Adrenal gland (tissue), 12 donors: ENCODE data around the gene FGF23. TPM values are rescaled to one million over a fixed set of nuclear protein-coding genes. Genes with fewer than 3 reads are reported as not detected.

Source experiments
- DNase-seq, 7 donors: peaks; one replicate each; pipeline ENCODE4 v3.0.0-alpha.2; 2019 to 2020
- H3K27ac ChIP-seq, 5 donors: fragments of 200-600 bp; sonication (generic) in 4 of 5; 1 replicate in 3 of 5; 2 replicates in 2 of 5; pipeline versions ENCODE4 v1.5.1 to v1.8.0; 2016 to 2020; ENCODE audit warnings: mild to moderate bottlenecking in 1 of 5
- H3K27me3 ChIP-seq: fragments of 200-600 bp; 2 replicates; pipeline ENCODE4 v1.8.0; 2021
- H3K36me3 ChIP-seq, 2 donors: fragments of 200-600 bp; replicated peaks in 1 of 2; 1 replicate in 1 of 2; 2 replicates in 1 of 2; pipeline versions ENCODE4 v1.5.1 to v1.8.0; 2018 to 2022
- H3K4me1 ChIP-seq, 2 donors: fragments of 200-600 bp; replicated peaks in 1 of 2; 1 replicate in 1 of 2; 2 replicates in 1 of 2; pipeline versions ENCODE4 v1.5.1 to v1.8.0; 2018 to 2021
- H3K4me3 ChIP-seq, 4 donors: fragments of 200-600 bp; sonication (generic) in 3 of 4; one replicate each; pipeline ENCODE4 v1.5.1; 2016 to 2018
- H3K9me3 ChIP-seq, 3 donors: fragments of 200-600 bp; sonication (generic) in 1 of 3; replicated peaks in 1 of 3; 1 replicate in 2 of 3; 2 replicates in 1 of 3; pipeline versions ENCODE4 v1.5.1 to v1.8.0; 2016 to 2021
- CTCF ChIP-seq, 6 experiments: fragments of 450-650 bp in 4 of 6; fragments of 200-600 bp in 2 of 6; sonication (generic) in 1 of 6; IDR thresholded peaks; 1 replicate in 5 of 6; 2 replicates in 1 of 6; pipeline versions ENCODE4 v1.5.1 to v1.8.0; 2016 to 2021; ENCODE audit warnings: antibody characterized with exemption in 6 of 6, mild to moderate bottlenecking in 2 of 6, moderate library complexity in 1 of 6
- POLR2A ChIP-seq, 2 donors: fragments of 450-650 bp; IDR thresholded peaks; one replicate each; pipeline ENCODE4 v1.6.1; 2017; ENCODE audit warnings: antibody characterized with exemption in 2 of 2, mild to moderate bottlenecking in 2 of 2, moderate library complexity in 1 of 2
- WGBS, 4 donors: extraction: QIAGEN DNeasy Blood & Tissue Kit in 2 of 4; methylation state at CpG; one replicate each; pipeline versions ENCODE4 v1.1.5 to v1.1.7; 2013 to 2017; 5-methylcytosine and 5-hydroxymethylcytosine counted together
- intact Hi-C, 2 donors: fragments of 100-400 bp; cut with DNase I; formaldehyde crosslinking; loops; one replicate each; pipeline versions ENCODE4 v1.14.1 to v1.15.0; 2022 to 2023
- polyA plus RNA-seq, 3 donors: library from polyadenylated mRNA; stranded (reverse); fragments of 200-250 nt in 2 of 3; fragments of 350-450 nt in 1 of 3; fragmentation: Illumina TruSeq in 1 of 3; extraction: RNeasy Lipid Tissue Mini Kit (QIAGEN cat#74804) in 1 of 3; gene quantifications; one replicate each; pipeline ENCODE4 v1.2.3, GENCODE V29; 2013 to 2014
- total RNA-seq, 9 donors: library from RNA; depleted of rRNA in 4 of 9; stranded (reverse); fragments of >200 nt in 4 of 9; fragments of 120-200 nt in 1 of 9; fragmentation: NEBNext Ultra II Directional in 1 of 9; extraction: Animal tissue kit (Norgen Biotek cat#: 25700) in 1 of 9; gene quantifications; one replicate each; pipeline versions ENCODE4 v1.1.0 to v1.2.4, GENCODE V29; 2013 to 2023
- donor health status: healthy with polysubstance abuse.
- donor health status: Bipolar disorder and iron deficiency.
- donor health status: DM: yes; HTN: yes; CAD: no.
- donor health status: DM: no; HTN: no; CAD: no.
- donor health status: DM: no; HTN: no; CAD: no.
- donor health status: DM: yes; HTN: yes; CAD: no.

The FGF23 gene
- total and polyA plus RNA-seq, 12 donors, result 0.13 to 0.58 TPM; not detected in 10

- H3K4me3 ChIP-seq, result no peak overlapping the region
- 57 to 69% (median 68%) methylated on average over 1 of the region's 1 CpG for WGBS, 4 donors
- H3K36me3 ChIP-seq, result no peaks in the 10 kb centered on the region
- H3K9me3 ChIP-seq, result no peaks in the 10 kb centered on the region
- no peak overlapping the region for H3K27ac ChIP-seq
- H3K27me3 ChIP-seq, result no peaks in the 10 kb centered on the region
- TF ChIP-seq POLR2A (IDR thresholded peaks at IDR 0.05), result no peak
- no peak for TF ChIP-seq CTCF (IDR thresholded peaks at IDR 0.05)
- intact Hi-C loops, result no loop called here
- H3K4me1 ChIP-seq, result no peaks in the 10 kb centered on the region
- DNase-seq, result no peak
Measured at GRCh38 chr12:4378772-4379171, 740 bp downstream of the FGF23 start.

- no peak overlapping the region for H3K27ac ChIP-seq
- TF ChIP-seq POLR2A (IDR thresholded peaks at IDR 0.05), result no peak
- TF ChIP-seq CTCF (IDR thresholded peaks at IDR 0.05), result no peak
- no peak overlapping the region for H3K4me3 ChIP-seq
- no peaks in the 10 kb centered on the region for H3K36me3 ChIP-seq
- no peaks in the 10 kb centered on the region for H3K27me3 ChIP-seq
- intact Hi-C loops, result no loop called here
- WGBS, 4 donors, result 54 to 69% (median 66%) methylated on average over 6 of the region's 6 CpGs
- no peaks in the 10 kb centered on the region for H3K9me3 ChIP-seq
- DNase-seq, result no peak
- H3K4me1 ChIP-seq, result no peaks in the 10 kb centered on the region
Measured at GRCh38 chr12:4375449-4375848, 4.1 kb downstream of the FGF23 start.

- DNase-seq, result no peak
- no peaks in the 10 kb centered on the region for H3K36me3 ChIP-seq
- intact Hi-C loops, result no loop called here
- no peak overlapping the region for H3K4me3 ChIP-seq
- no peak overlapping the region for H3K27ac ChIP-seq
- 77 to 92% (median 79%) methylated on average over 2 of the region's 2 CpGs for WGBS, 4 donors
- H3K9me3 ChIP-seq, result no peaks in the 10 kb centered on the region
- H3K27me3 ChIP-seq, result no peaks in the 10 kb centered on the region
- TF ChIP-seq POLR2A (IDR thresholded peaks at IDR 0.05) (no peak), CTCF (IDR thresholded peaks at IDR 0.05) (no peak)
- H3K4me1 ChIP-seq, result no peaks in the 10 kb centered on the region
Measured at GRCh38 chr12:4372653-4373052, 6.9 kb downstream of the FGF23 start.

- Histone ChIP-seq H3K36me3 (no peaks in the 10 kb centered on the region), H3K4me1 (no peaks in the 10 kb centered on the region), H3K9me3 (no peaks in the 10 kb centered on the region), H3K27me3 (no peaks in the 10 kb centered on the region), H3K27ac (no peak overlapping the region), H3K4me3 (no peak overlapping the region)
- TF ChIP-seq POLR2A (IDR thresholded peaks at IDR 0.05), result no peak
- WGBS, 4 donors, result 92 to 95% (median 92%) methylated on average over 17 to 31 of the region's 31 CpGs
- intact Hi-C loops, result no loop called here
- DNase-seq, result no peak
Measured at GRCh38 chr12:4370265-4370664, 9.2 kb downstream of the FGF23 start.

GRCh38 chr12:4369548-4369947 lies 10.0 kb downstream of the FGF23 start:
- Histone ChIP-seq H3K9me3 (no peaks in the 10 kb centered on the region), H3K4me1 (no peaks in the 10 kb centered on the region), H3K27ac (no peak overlapping the region), H3K36me3 (no peaks in the 10 kb centered on the region), H3K4me3 (no peak overlapping the region), H3K27me3 (no peaks in the 10 kb centered on the region)
- intact Hi-C loops, result no loop called here
- TF ChIP-seq CTCF (IDR thresholded peaks at IDR 0.05) (no peak), POLR2A (IDR thresholded peaks at IDR 0.05) (no peak)
- no peak for DNase-seq
- WGBS, 4 donors, result 79 to 89% (median 81%) methylated on average over 4 of the region's 4 CpGs
